H9 (cell line): Measurements from ENCODE around the gene TSFM. TPM values are rescaled to one million over a fixed set of nuclear protein-coding genes. Genes with fewer than 3 reads are reported as not detected.
A peak's percentile ranks its signal among the peaks of the same experiment; 100 is the strongest.

ENCODE experiments used
- DNase-seq: peaks from one replicate; pipeline ENCODE4 v3.0.0-alpha.2; 2017
- H2AFZ ChIP-seq: one replicate; pipeline ENCODE4 v1.6.1; 2013; ENCODE audit warnings: mild to moderate bottlenecking, low read length, control low read depth, moderate library complexity
- H2AK5ac ChIP-seq: 2 replicates; pipeline ENCODE4 v1.6.1; 2013; ENCODE audit warnings: low read length, control low read depth, mixed read lengths; ENCODE audit not compliant: insufficient read length
- H2BK120ac ChIP-seq: one replicate; pipeline ENCODE4 v1.6.1; 2013; ENCODE audit warnings: low read depth, mild to moderate bottlenecking, low read length, control low read depth, inconsistent platforms; ENCODE audit not compliant: poor library complexity, severe bottlenecking
- H2BK12ac ChIP-seq: 2 replicates; pipeline ENCODE4 v1.6.1; 2013; ENCODE audit warnings: low read length, control low read depth, mixed read lengths, low read depth; ENCODE audit not compliant: insufficient read length
- H2BK15ac ChIP-seq: 2 replicates; pipeline ENCODE4 v1.6.1; 2013; ENCODE audit warnings: low read depth, low read length, control low read depth
- H2BK20ac ChIP-seq: one replicate; pipeline ENCODE4 v1.6.1; 2013; ENCODE audit warnings: low read depth, mild to moderate bottlenecking, low read length, control low read depth, inconsistent platforms; ENCODE audit not compliant: poor library complexity, severe bottlenecking
- H2BK5ac ChIP-seq: 2 replicates; pipeline ENCODE4 v1.6.1; 2013; ENCODE audit warnings: low read length, control low read depth, mixed read lengths; ENCODE audit not compliant: insufficient read length
- H3K14ac ChIP-seq: 2 replicates; pipeline ENCODE4 v1.6.1; 2013; ENCODE audit warnings: low read length, control low read depth; ENCODE audit not compliant: insufficient read depth
- H3K18ac ChIP-seq: 2 replicates; pipeline ENCODE4 v1.6.1; 2013; ENCODE audit warnings: low read depth, mild to moderate bottlenecking, mixed read lengths, low read length, control low read depth; ENCODE audit not compliant: insufficient read length
- H3K23ac ChIP-seq: 2 replicates; pipeline ENCODE4 v1.6.1; 2013; ENCODE audit warnings: low read length, control low read depth, mixed read lengths, low read depth; ENCODE audit not compliant: insufficient read length
- H3K23me2 ChIP-seq: 2 replicates; pipeline ENCODE4 v1.6.1; 2013; ENCODE audit warnings: low read depth, mild to moderate bottlenecking, mixed read lengths, low read length, control low read depth; ENCODE audit not compliant: insufficient read length, poor library complexity, severe bottlenecking
- H3K27ac ChIP-seq: 2 replicates; pipeline ENCODE4 v1.5.1; 2013; ENCODE audit warnings: low read length, control low read depth, mixed read lengths, low read depth; ENCODE audit not compliant: insufficient read length
- H3K27me3 ChIP-seq: 2 replicates; pipeline ENCODE4 v1.6.1; 2013; ENCODE audit warnings: low read length, control low read depth, inconsistent platforms; ENCODE audit not compliant: insufficient read depth
- H3K4ac ChIP-seq: 2 replicates; pipeline ENCODE4 v1.6.1; 2013; ENCODE audit warnings: low read depth, mild to moderate bottlenecking, control low read depth, inconsistent platforms, low read length, moderate library complexity
- H3K4me1 ChIP-seq: 2 replicates; pipeline ENCODE4 v1.6.1; 2013; ENCODE audit warnings: low read length, control low read depth, inconsistent platforms; ENCODE audit not compliant: insufficient read depth
- H3K4me2 ChIP-seq: 2 replicates; pipeline ENCODE4 v1.6.1; 2013; ENCODE audit warnings: low read length, control low read depth, mixed read lengths; ENCODE audit not compliant: insufficient read length, insufficient read depth
- H3K56ac ChIP-seq: 2 replicates; pipeline ENCODE4 v1.6.1; 2013; ENCODE audit warnings: low read depth, mild to moderate bottlenecking, mixed read lengths, low read length, control low read depth; ENCODE audit not compliant: insufficient read length
- H3K79me1 ChIP-seq: 2 replicates; pipeline ENCODE4 v1.6.1; 2013; ENCODE audit warnings: low read depth, mild to moderate bottlenecking, moderate library complexity, low read length, control low read depth, inconsistent platforms; ENCODE audit not compliant: insufficient read depth, poor library complexity, severe bottlenecking
- H3K79me2 ChIP-seq: 2 replicates; pipeline ENCODE4 v1.6.1; 2013; ENCODE audit warnings: low read length, control low read depth, inconsistent platforms; ENCODE audit not compliant: insufficient read depth
- H3K9ac ChIP-seq: 2 replicates; pipeline ENCODE4 v1.6.1; 2013; ENCODE audit warnings: low read length, control low read depth, mixed read lengths; ENCODE audit not compliant: insufficient read length; ENCODE audit errors: extremely low read depth
- H3K9me3 ChIP-seq: one replicate; pipeline ENCODE4 v1.6.1; 2013; ENCODE audit warnings: low read depth, low read length, inconsistent platforms; ENCODE audit not compliant: control insufficient read depth
- H3T11ph ChIP-seq: one replicate; pipeline ENCODE4 v1.6.1; 2013; ENCODE audit warnings: mild to moderate bottlenecking, low read length, control low read depth, inconsistent platforms
- H4K20me1 ChIP-seq: one replicate; pipeline ENCODE4 v1.6.1; 2013; ENCODE audit not compliant: control insufficient read depth, insufficient read length, insufficient read depth
- H4K5ac ChIP-seq: 2 replicates; pipeline ENCODE4 v1.6.1; 2013; ENCODE audit warnings: low read depth, mild to moderate bottlenecking, mixed read lengths, low read length, control low read depth; ENCODE audit not compliant: insufficient read length
- H4K8ac ChIP-seq: replicated peaks from 2 replicates; pipeline ENCODE4 v1.6.1; 2013; ENCODE audit warnings: low read length, control low read depth, mixed read lengths, low read depth; ENCODE audit not compliant: insufficient read length
- H4K91ac ChIP-seq: 2 replicates; pipeline ENCODE4 v1.6.1; 2013; ENCODE audit warnings: low read depth, mild to moderate bottlenecking, moderate library complexity, mixed read lengths, low read length, control low read depth; ENCODE audit not compliant: insufficient read length
- H3K27ac Mint-ChIP-seq, 3 experiments: 2 replicates in 2 of 3; 3 replicates in 1 of 3; pipeline ENCODE4 v1.8.0; 2020 to 2021; ENCODE audit warnings: mixed read lengths in 3 of 3, mild to moderate bottlenecking in 1 of 3, moderate library complexity in 1 of 3
- H3K27me3 Mint-ChIP-seq: 2 replicates; pipeline ENCODE4 v1.8.0; 2021; ENCODE audit warnings: low read depth, mild to moderate bottlenecking, moderate library complexity, mixed read lengths
- H3K36me3 Mint-ChIP-seq, 3 experiments: 2 replicates in 2 of 3; 3 replicates in 1 of 3; pipeline ENCODE4 v1.8.0; 2020 to 2021; ENCODE audit warnings: low read depth in 3 of 3, mixed read lengths in 3 of 3; ENCODE audit not compliant: insufficient read depth in 1 of 3
- H3K4me1 Mint-ChIP-seq, 2 experiments: 2 replicates each; pipeline ENCODE4 v1.8.0; 2020; ENCODE audit warnings: mixed read lengths in 2 of 2
- H3K4me3 Mint-ChIP-seq, 2 experiments: 2 replicates in 1 of 2; 3 replicates in 1 of 2; pipeline ENCODE4 v1.8.0; 2020 to 2021; ENCODE audit warnings: mild to moderate bottlenecking in 2 of 2, mixed read lengths in 2 of 2, moderate library complexity in 1 of 2
- H3K9me3 Mint-ChIP-seq, 2 experiments: 2 replicates in 1 of 2; 3 replicates in 1 of 2; pipeline ENCODE4 v1.8.0; 2020; ENCODE audit warnings: mild to moderate bottlenecking in 2 of 2, mixed read lengths in 2 of 2, moderate library complexity in 1 of 2
- CTCF ChIP-seq: fragments of 200-600 bp; sonication (generic); conservative IDR thresholded peaks from 3 replicates; pipeline ENCODE4 v1.8.0; 2021; ENCODE audit warnings: antibody characterized with exemption, mild to moderate bottlenecking
- WGBS: extraction: QIAGEN DNeasy Blood & Tissue Kit; methylation state at CpG from one replicate; pipeline ENCODE4 v1.1.7; 2013; ENCODE audit warnings: missing lambda C conversion rate, low lambda C conversion rate, mixed read lengths; ENCODE audit not compliant: insufficient read length; ENCODE audit errors: extremely low coverage; 5-methylcytosine and 5-hydroxymethylcytosine counted together
- total RNA-seq: library from RNA; stranded (reverse); gene quantifications from 2 replicates; pipeline ENCODE4 v1.2.1, GENCODE V29; 2021

TSFM gene
- total RNA-seq, 1 experiment from 2014 or later = 50.2 TPM

GRCh38 chr12:57765698-57766463 lies 16.7 kb upstream of the TSFM start:
- DNase-seq = peak; percentile 48
- H3K27ac Mint-ChIP-seq = no peak overlapping the region
- Histone ChIP-seq H3K14ac (no peak overlapping the region; the same call in 1 of the 2 replicates), H4K8ac (no peak overlapping the region), H2BK120ac (no peak overlapping the region), H3K27ac (no peak overlapping the region), H2BK20ac (no peak overlapping the region), H2BK12ac (no peak overlapping the region), H4K5ac (no peak overlapping the region), H3K4ac (no peak overlapping the region), H3K23ac (no peak overlapping the region), H3K18ac (no peak overlapping the region), H3K79me2 (no peaks in the 10 kb centered on the region), H3T11ph (no peak overlapping the region), H2AK5ac (no peak overlapping the region), H4K91ac (no peak overlapping the region), H3K9ac (no peak overlapping the region), H4K20me1 (no peaks in the 10 kb centered on the region), H3K79me1 (no peaks in the 10 kb centered on the region), H3K27me3 (peaks cover 31% of the 10 kb centered on the region; the same call in 1 of the 2 replicates), H2BK15ac (no peak overlapping the region), H2AFZ (no peak overlapping the region), H3K23me2 (peaks cover 25% of the 10 kb centered on the region), H3K56ac (no peak overlapping the region), H3K9me3 (no peaks in the 10 kb centered on the region), H2BK5ac (no peak overlapping the region), H3K4me2 (peak overlapping the region; percentile 80), H3K4me1 (peaks cover 3% of the 10 kb centered on the region; the same call in 1 of the 2 replicates)
- peaks cover 27 to 40% of the 10 kb centered on the region in 2 experiments for H3K4me1 Mint-ChIP-seq
- peaks cover 17 to 33% (median 28%) of the 10 kb centered on the region in 3 experiments for H3K36me3 Mint-ChIP-seq
- TF ChIP-seq CTCF = no peak
- H3K9me3 Mint-ChIP-seq = no peaks in the 10 kb centered on the region
- no CpG with 5 or more reads among the region's 40 CpGs for WGBS
- H3K27me3 Mint-ChIP-seq = peaks cover 48% of the 10 kb centered on the region
- peak overlapping the region; percentile 57 to 75 for H3K4me3 Mint-ChIP-seq
